ENCODE data around the gene SLC35F6. TPM values are rescaled to one million over a fixed set of nuclear protein-coding genes. Genes with fewer than 3 reads are reported as not detected.

SLC35F6 gene
- total RNA-seq, 6 donors from 2014 or later: 36.7 to 59.4 (median 45.7) TPM

DNA sequence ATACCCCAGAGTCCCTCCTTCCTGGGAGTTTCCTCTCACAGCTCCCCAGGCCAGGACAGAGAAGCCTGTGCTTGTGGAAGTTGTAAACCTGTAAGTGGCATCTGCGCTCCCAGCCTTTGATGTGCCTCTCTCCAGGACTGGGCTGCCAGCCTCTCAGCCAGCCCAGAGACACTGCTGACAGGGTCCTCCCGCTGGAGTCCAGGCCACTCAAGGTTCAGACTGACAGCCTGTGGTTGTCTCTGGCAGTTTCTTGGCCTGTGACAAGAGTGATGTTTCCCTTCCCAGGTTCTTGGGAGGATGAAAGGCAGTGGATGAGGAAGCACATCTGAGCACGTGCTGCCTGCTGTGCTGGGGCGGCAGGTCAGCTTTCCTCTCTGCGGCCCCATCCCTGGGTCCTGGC is 3.0 kb downstream of the SLC35F6 start:
- peaks cover 0 to 10% (median 0%) of the 10 kb centered on the region in 4 donors for H3K36me3 ChIP-seq
- peak overlapping the region in 3 of 4 donors; percentile 61 to 97 (median 95) for H3K27ac ChIP-seq
- no peaks in the 10 kb centered on the region for H3K9me3 ChIP-seq
- WGBS, 2 donors: 68 to 73% methylated on average over 4 to 5 of the region's 5 CpGs
- H3K27me3 ChIP-seq: no peaks in the 10 kb centered on the region
- H3K4me1 ChIP-seq: peaks cover 64 to 82% (median 72%) of the 10 kb centered on the region in 4 donors
- DNase-seq (no peak), ATAC-seq (ENCODE audit: low FRiP score in 2 of 2) (no peak)
- no peak for TF ChIP-seq POLR2AphosphoS5 (IDR thresholded peaks at IDR 0.05)
- TF ChIP-seq, protein P1, sequence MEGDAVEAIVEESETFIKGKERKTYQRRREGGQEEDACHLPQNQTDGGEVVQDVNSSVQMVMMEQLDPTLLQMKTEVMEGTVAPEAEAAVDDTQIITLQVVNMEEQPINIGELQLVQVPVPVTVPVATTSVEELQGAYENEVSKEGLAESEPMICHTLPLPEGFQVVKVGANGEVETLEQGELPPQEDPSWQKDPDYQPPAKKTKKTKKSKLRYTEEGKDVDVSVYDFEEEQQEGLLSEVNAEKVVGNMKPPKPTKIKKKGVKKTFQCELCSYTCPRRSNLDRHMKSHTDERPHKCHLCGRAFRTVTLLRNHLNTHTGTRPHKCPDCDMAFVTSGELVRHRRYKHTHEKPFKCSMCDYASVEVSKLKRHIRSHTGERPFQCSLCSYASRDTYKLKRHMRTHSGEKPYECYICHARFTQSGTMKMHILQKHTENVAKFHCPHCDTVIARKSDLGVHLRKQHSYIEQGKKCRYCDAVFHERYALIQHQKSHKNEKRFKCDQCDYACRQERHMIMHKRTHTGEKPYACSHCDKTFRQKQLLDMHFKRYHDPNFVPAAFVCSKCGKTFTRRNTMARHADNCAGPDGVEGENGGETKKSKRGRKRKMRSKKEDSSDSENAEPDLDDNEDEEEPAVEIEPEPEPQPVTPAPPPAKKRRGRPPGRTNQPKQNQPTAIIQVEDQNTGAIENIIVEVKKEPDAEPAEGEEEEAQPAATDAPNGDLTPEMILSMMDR (IDR thresholded peaks at IDR 0.05): no peak
- TF ChIP-seq POLR2A (IDR thresholded peaks at IDR 0.05): no peak
- no peak for TF ChIP-seq EP300 (IDR thresholded peaks at IDR 0.05)
- no peak overlapping the region for H3K4me3 ChIP-seq

DNA sequence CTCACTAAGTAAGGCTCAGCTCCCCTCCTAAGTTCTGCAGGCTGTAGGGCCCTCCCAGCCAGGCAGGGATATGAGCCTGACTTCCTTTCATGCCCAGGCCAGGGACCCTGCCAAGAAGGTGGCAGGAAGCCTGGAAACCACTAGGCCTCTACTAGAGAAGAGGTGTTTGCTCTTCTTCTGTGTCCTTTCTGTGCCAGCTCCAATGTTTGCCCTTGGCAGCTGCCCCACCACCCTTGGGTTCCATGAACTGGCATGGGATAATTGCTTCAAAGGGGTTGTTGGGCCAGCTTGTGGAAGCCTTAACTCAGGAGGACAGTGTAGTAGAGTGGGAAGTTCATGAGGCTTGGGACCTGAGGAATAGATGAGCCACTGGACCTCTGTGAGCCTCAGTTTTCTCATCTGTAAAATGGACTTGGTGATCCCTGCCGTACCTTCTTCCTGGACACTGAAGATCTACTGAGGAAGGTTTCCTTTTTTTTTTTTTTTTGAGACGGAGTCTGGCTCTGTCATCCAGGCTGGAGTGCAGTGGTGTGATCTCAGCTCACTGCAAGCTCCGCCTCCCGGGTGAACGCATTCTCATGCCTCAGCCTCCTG is 3.9 kb downstream of the SLC35F6 start:
- H3K4me1 ChIP-seq: peaks cover 73 to 91% (median 81%) of the 10 kb centered on the region in 4 donors
- no peaks in the 10 kb centered on the region for H3K27me3 ChIP-seq
- WGBS, 2 donors: 92 to 96% methylated on average over 5 of the region's 5 CpGs
- H3K9me3 ChIP-seq: no peaks in the 10 kb centered on the region
- no peak overlapping the region for H3K4me3 ChIP-seq
- TF ChIP-seq, protein P1 (IDR thresholded peaks at IDR 0.05): no peak
- TF ChIP-seq POLR2AphosphoS5 (IDR thresholded peaks at IDR 0.05): no peak
- no peak for TF ChIP-seq POLR2A (IDR thresholded peaks at IDR 0.05)
- no peak for TF ChIP-seq EP300 (IDR thresholded peaks at IDR 0.05)
- H3K36me3 ChIP-seq: peaks cover 0 to 10% (median 0%) of the 10 kb centered on the region in 4 donors
- H3K27ac ChIP-seq: peak overlapping the region in 3 of 4 donors; percentile 86 to 97 (median 95)
- DNase-seq (no peak), ATAC-seq (ENCODE audit: low FRiP score in 2 of 2) (no peak)

DNA sequence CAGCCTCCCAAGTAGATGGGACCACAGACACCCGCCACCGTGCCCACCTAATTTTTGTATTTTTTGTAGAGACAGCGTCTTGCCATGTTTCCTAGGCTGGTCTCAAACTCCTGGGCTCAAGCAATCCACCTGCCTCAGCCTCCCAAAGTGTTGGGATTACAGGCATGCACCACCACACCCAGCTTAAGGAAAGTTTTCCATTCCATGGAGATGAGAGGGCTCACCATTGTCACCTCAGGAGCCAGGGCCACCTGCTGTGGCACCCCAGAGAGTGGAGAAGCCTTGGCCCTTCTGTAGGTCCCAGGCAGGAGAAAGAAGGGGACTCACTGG is 4.6 kb downstream of the SLC35F6 start:
- H3K27me3 ChIP-seq: no peaks in the 10 kb centered on the region
- TF ChIP-seq, protein P1 (IDR thresholded peaks at IDR 0.05): no peak
- no peak for TF ChIP-seq EP300 (IDR thresholded peaks at IDR 0.05)
- no peak for TF ChIP-seq POLR2A (IDR thresholded peaks at IDR 0.05)
- TF ChIP-seq POLR2AphosphoS5 (IDR thresholded peaks at IDR 0.05): no peak
- DNase-seq: no peak
- no peak for ATAC-seq (ENCODE audit: low FRiP score in 2 of 2)
- H3K4me3 ChIP-seq: no peak overlapping the region
- H3K36me3 ChIP-seq: peaks cover 0 to 10% (median 0%) of the 10 kb centered on the region in 4 donors
- H3K4me1 ChIP-seq: peaks cover 73 to 92% (median 82%) of the 10 kb centered on the region in 4 donors
- H3K27ac ChIP-seq: peak overlapping the region; percentile 37 to 95 (median 82)
- H3K9me3 ChIP-seq: no peaks in the 10 kb centered on the region
- WGBS, 2 donors: 100% methylated on average over 3 of the region's 3 CpGs

DNA sequence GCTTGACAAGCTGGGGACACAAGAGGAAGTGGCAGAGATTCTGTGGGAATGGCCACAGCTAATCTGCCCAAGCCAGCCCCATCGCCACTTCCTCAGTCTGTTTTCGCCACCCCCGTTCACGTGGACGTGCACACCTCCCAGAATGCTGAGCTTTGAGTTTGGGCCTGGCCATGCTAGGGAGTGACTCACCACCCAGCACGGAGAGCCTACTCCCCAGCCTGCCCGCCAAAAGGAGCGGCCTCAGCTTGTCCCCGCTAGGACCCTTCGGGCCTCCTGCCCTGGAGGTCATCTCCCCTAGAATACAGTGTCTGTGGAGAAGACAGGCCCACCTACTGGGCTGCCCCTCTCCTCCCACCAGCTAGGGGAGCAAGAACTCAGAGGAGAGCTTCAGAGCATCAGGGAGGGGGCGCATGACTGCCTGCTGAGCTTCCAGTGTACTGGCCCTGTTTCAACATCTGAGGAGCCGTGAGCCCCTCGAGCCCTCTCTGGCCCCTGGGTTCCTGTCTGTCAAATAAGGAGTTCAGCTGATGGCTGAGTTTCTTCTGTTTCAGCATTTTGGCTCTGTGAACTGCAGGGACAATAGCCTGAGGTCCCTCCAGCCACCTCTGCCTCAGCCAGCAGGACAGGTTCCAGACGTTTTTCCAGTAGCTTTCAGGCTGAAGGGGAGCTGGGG is 5.1 kb downstream of the SLC35F6 start:
- 69 to 70% methylated on average over 10 to 14 of the region's 14 CpGs for WGBS, 2 donors
- peak in 1 of 2 donors; percentile 85 for DNase-seq
- ATAC-seq (ENCODE audit: low FRiP score in 2 of 2): peak; percentile 69 to 79
- TF ChIP-seq POLR2A (IDR thresholded peaks at IDR 0.05) (peak in 2 of 4 donors; percentile 21 to 79), EP300 (IDR thresholded peaks at IDR 0.05) (peak in 1 of 4 donors; percentile 40), POLR2AphosphoS5 (IDR thresholded peaks at IDR 0.05) (peak in 1 of 2 donors; percentile 72)
- TF ChIP-seq, protein P1 (IDR thresholded peaks at IDR 0.05): no peak
- H3K27me3 ChIP-seq: no peaks in the 10 kb centered on the region
- H3K36me3 ChIP-seq: peaks cover 0 to 14% (median under 1%) of the 10 kb centered on the region in 4 donors
- peaks cover 76 to 89% (median 81%) of the 10 kb centered on the region in 4 donors for H3K4me1 ChIP-seq
- peak overlapping the region; percentile 37 to 95 (median 82) for H3K27ac ChIP-seq
- H3K4me3 ChIP-seq: no peak overlapping the region
- H3K9me3 ChIP-seq: no peaks in the 10 kb centered on the region
